ENCODE measurements around the gene CD80.
"Not testable (repeated sequence)": the region's sequence is repeated elsewhere in the genome, so short reads cannot be mapped to it uniquely, and the experiment has no call there.

The CD80 gene

GRCh38 chr3:119563334-119563733 is 3.9 kb upstream of the CD80 start:
- peak; percentile 77 for TF ChIP-seq ZNF8 (CRISPR knock-in tag; IDR thresholded peaks at IDR 0.05)
- not testable (repeated sequence) for ATAC-seq

DNA sequence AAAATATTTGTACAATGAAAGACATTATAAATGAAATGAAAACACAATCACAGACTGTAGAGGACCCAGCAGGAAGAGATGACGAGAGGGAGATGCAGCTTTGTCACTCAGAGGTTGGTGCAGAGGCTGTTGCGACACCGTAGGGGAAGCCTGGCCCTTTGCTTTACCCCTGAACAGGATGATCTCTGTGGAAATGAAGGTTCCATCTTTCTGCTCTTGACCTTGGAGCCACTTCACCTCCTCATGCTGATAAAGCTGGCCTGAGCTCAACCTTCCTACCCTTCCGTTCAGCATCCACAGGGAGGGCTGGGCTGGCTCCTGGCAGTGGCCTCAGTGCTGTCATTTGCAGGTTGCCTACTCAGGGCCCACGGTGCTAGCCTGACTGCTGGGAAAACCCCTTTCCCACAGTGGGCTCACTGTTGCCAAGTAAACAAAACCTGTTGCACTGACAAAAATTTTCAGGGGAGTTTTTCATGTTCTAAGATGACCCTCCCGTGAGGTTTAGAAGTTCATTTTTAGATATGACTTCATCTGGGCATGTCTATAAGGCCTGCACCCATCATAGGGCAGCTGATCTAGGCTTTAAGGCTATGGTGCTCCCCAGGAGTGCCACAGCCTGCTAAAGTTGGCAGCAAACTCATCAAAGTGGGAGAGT is 3.0 kb upstream of the CD80 start:
- TF ChIP-seq, protein P1, sequence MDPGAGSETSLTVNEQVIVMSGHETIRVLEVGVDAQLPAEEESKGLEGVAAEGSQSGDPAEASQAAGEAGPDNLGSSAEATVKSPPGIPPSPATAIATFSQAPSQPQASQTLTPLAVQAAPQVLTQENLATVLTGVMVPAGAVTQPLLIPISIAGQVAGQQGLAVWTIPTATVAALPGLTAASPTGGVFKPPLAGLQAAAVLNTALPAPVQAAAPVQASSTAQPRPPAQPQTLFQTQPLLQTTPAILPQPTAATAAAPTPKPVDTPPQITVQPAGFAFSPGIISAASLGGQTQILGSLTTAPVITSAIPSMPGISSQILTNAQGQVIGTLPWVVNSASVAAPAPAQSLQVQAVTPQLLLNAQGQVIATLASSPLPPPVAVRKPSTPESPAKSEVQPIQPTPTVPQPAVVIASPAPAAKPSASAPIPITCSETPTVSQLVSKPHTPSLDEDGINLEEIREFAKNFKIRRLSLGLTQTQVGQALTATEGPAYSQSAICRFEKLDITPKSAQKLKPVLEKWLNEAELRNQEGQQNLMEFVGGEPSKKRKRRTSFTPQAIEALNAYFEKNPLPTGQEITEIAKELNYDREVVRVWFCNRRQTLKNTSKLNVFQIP (CRISPR knock-in tag; IDR thresholded peaks at IDR 0.05; ENCODE audit: borderline replicate concordance, low read depth), result no peak
- TF ChIP-seq ZC3H10 (CRISPR knock-in tag; IDR thresholded peaks at IDR 0.05) (no peak), BACH2 (CRISPR knock-in tag; IDR thresholded peaks at IDR 0.05; ENCODE audit: borderline replicate concordance) (no peak), TOX (CRISPR knock-in tag; IDR thresholded peaks at IDR 0.05; ENCODE audit: borderline replicate concordance) (no peak), PPARA (CRISPR knock-in tag; IDR thresholded peaks at IDR 0.05; ENCODE audit: borderline replicate concordance) (no peak), CSRNP3 (CRISPR knock-in tag; IDR thresholded peaks at IDR 0.05) (no peak), ARNTL (CRISPR knock-in tag; IDR thresholded peaks at IDR 0.05; ENCODE audit: borderline replicate concordance, low read depth) (no peak), ZNF8 (CRISPR knock-in tag; IDR thresholded peaks at IDR 0.05) (no peak), CSDC2 (CRISPR knock-in tag; IDR thresholded peaks at IDR 0.05) (no peak), ZFP30 (CRISPR knock-in tag; IDR thresholded peaks at IDR 0.05) (no peak), ZFP3 (CRISPR knock-in tag; IDR thresholded peaks at IDR 0.05) (no peak)
- TF ChIP-seq, protein P2, sequence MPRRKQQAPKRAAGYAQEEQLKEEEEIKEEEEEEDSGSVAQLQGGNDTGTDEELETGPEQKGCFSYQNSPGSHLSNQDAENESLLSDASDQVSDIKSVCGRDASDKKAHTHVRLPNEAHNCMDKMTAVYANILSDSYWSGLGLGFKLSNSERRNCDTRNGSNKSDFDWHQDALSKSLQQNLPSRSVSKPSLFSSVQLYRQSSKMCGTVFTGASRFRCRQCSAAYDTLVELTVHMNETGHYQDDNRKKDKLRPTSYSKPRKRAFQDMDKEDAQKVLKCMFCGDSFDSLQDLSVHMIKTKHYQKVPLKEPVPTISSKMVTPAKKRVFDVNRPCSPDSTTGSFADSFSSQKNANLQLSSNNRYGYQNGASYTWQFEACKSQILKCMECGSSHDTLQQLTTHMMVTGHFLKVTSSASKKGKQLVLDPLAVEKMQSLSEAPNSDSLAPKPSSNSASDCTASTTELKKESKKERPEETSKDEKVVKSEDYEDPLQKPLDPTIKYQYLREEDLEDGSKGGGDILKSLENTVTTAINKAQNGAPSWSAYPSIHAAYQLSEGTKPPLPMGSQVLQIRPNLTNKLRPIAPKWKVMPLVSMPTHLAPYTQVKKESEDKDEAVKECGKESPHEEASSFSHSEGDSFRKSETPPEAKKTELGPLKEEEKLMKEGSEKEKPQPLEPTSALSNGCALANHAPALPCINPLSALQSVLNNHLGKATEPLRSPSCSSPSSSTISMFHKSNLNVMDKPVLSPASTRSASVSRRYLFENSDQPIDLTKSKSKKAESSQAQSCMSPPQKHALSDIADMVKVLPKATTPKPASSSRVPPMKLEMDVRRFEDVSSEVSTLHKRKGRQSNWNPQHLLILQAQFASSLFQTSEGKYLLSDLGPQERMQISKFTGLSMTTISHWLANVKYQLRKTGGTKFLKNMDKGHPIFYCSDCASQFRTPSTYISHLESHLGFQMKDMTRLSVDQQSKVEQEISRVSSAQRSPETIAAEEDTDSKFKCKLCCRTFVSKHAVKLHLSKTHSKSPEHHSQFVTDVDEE (CRISPR knock-in tag; IDR thresholded peaks at IDR 0.05), result no peak
- no peak for ATAC-seq

DNA sequence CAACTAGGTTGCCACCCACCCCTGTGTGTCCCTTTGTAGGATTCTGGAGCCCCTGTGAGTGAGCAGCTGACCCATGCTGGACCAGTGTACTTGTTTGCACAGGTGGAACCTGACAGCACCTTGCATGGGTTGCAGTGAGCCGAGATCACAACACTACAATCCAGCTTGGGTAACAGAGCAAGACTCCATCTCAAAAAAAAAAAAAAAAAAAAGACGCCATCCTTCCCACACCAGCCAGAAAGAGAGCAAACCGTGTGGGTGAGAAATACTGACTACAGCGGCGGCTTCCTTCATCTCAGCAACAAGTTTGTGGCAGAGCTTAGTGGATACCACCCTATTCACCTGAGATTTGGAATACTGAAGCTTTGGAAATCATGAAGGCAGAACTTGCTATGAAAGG is 746 bp upstream of the CD80 start:
- ATAC-seq, result no peak

More for the DNA sequence above, 746 bp upstream of the CD80 start:
- no peak for TF ChIP-seq TCF4 (CRISPR knock-in tag; IDR thresholded peaks at IDR 0.05; ENCODE audit: borderline replicate concordance)
- TF ChIP-seq GLIS3 (CRISPR knock-in tag; IDR thresholded peaks at IDR 0.05), result no peak
- no peak for TF ChIP-seq TOX (CRISPR knock-in tag; IDR thresholded peaks at IDR 0.05; ENCODE audit: borderline replicate concordance)
- TF ChIP-seq CSDC2 (CRISPR knock-in tag; IDR thresholded peaks at IDR 0.05), result no peak
- TF ChIP-seq, protein P1 (CRISPR knock-in tag; IDR thresholded peaks at IDR 0.05; ENCODE audit: borderline replicate concordance, low read depth), result no peak
- TF ChIP-seq CSRNP3 (CRISPR knock-in tag; IDR thresholded peaks at IDR 0.05), result no peak
- no peak for TF ChIP-seq ZNF565 (CRISPR knock-in tag; conservative IDR thresholded peaks at IDR 0.05; ENCODE audit: low read depth)
- TF ChIP-seq BACH2 (CRISPR knock-in tag; IDR thresholded peaks at IDR 0.05; ENCODE audit: borderline replicate concordance), result no peak
- TF ChIP-seq ZFP3 (CRISPR knock-in tag; IDR thresholded peaks at IDR 0.05), result no peak
- TF ChIP-seq SNAI2 (CRISPR knock-in tag; IDR thresholded peaks at IDR 0.05), result no peak
- no peak for TF ChIP-seq ZNF8 (CRISPR knock-in tag; IDR thresholded peaks at IDR 0.05)
- TF ChIP-seq, protein P3, sequence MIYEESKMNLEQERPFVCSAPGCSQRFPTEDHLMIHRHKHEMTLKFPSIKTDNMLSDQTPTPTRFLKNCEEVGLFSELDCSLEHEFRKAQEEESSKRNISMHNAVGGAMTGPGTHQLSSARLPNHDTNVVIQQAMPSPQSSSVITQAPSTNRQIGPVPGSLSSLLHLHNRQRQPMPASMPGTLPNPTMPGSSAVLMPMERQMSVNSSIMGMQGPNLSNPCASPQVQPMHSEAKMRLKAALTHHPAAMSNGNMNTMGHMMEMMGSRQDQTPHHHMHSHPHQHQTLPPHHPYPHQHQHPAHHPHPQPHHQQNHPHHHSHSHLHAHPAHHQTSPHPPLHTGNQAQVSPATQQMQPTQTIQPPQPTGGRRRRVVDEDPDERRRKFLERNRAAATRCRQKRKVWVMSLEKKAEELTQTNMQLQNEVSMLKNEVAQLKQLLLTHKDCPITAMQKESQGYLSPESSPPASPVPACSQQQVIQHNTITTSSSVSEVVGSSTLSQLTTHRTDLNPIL (CRISPR knock-in tag; IDR thresholded peaks at IDR 0.05; ENCODE audit: low read depth), result no peak
- no peak for TF ChIP-seq ISL1 (CRISPR knock-in tag; IDR thresholded peaks at IDR 0.05)
